HEK293 (cell line): Measurements from ENCODE around the gene TTC33.

ENCODE experiments used
- EGR2 ChIP-seq: fragments of 450-650 bp; formaldehyde crosslinking; IDR thresholded peaks from 2 replicates; pipeline ENCODE4 v1.5.1; 2016; ENCODE audit warnings: low read depth, missing biosample characterization, missing genetic modification characterization
- YY1 ChIP-seq: fragments of 450-650 bp; formaldehyde crosslinking; IDR thresholded peaks from 2 replicates; pipeline ENCODE4 v1.5.1; 2018; ENCODE audit warnings: missing biosample characterization, missing genetic modification characterization
- ZBTB1 ChIP-seq: fragments of 450-650 bp; formaldehyde crosslinking; IDR thresholded peaks from 2 replicates; pipeline ENCODE4 v1.5.1; 2016; ENCODE audit warnings: missing biosample characterization, missing genetic modification characterization
- ZFP41 ChIP-seq: fragments of 450-650 bp; formaldehyde crosslinking; IDR thresholded peaks from 2 replicates; pipeline ENCODE4 v1.5.1; 2016; ENCODE audit warnings: missing biosample characterization, missing genetic modification characterization, borderline replicate concordance
- ZIC2 ChIP-seq: fragments of 450-650 bp; formaldehyde crosslinking; IDR thresholded peaks from 2 replicates; pipeline ENCODE4 v1.5.1; 2016; ENCODE audit warnings: missing biosample characterization, missing genetic modification characterization
- ZNF146 ChIP-seq: fragments of 450-650 bp; formaldehyde crosslinking; IDR thresholded peaks from 2 replicates; pipeline ENCODE4 v1.5.1; 2016; ENCODE audit warnings: missing biosample characterization, missing genetic modification characterization
- ZNF2 ChIP-seq: fragments of 450-650 bp; formaldehyde crosslinking; IDR thresholded peaks from 2 replicates; pipeline ENCODE4 v1.5.1; 2016; ENCODE audit warnings: missing biosample characterization, missing genetic modification characterization
- ZNF302 ChIP-seq: fragments of 450-650 bp; formaldehyde crosslinking; IDR thresholded peaks from 2 replicates; pipeline ENCODE4 v1.5.1; 2016; ENCODE audit warnings: missing biosample characterization, missing genetic modification characterization, low read depth
- ZNF341 ChIP-seq: fragments of 450-650 bp; formaldehyde crosslinking; IDR thresholded peaks from 2 replicates; pipeline ENCODE4; 2016; ENCODE audit warnings: low read depth, missing biosample characterization, missing genetic modification characterization
- ZNF560 ChIP-seq: fragments of 450-650 bp; formaldehyde crosslinking; IDR thresholded peaks from 2 replicates; pipeline ENCODE4 v1.5.1; 2017; ENCODE audit warnings: missing biosample characterization, missing genetic modification characterization, borderline replicate concordance
- TF ChIP-seq, protein P1 (sequence below): fragments of 450-650 bp; formaldehyde crosslinking; IDR thresholded peaks from 2 replicates; pipeline ENCODE4 v1.5.1; 2016; ENCODE audit warnings: missing biosample characterization, missing genetic modification characterization
- TF ChIP-seq, protein P2 (sequence below): sonication (generic); formaldehyde crosslinking; IDR thresholded peaks from 2 replicates; pipeline ENCODE4 v1.8.1; 2022; ENCODE audit warnings: mild to moderate bottlenecking, moderate library complexity, missing genetic modification reagents
- TF ChIP-seq, protein P3 (sequence below): fragments of 450-650 bp; formaldehyde crosslinking; IDR thresholded peaks from 2 replicates; pipeline ENCODE4 v1.5.1; 2016; ENCODE audit warnings: missing biosample characterization, missing genetic modification characterization

Gene TTC33

DNA sequence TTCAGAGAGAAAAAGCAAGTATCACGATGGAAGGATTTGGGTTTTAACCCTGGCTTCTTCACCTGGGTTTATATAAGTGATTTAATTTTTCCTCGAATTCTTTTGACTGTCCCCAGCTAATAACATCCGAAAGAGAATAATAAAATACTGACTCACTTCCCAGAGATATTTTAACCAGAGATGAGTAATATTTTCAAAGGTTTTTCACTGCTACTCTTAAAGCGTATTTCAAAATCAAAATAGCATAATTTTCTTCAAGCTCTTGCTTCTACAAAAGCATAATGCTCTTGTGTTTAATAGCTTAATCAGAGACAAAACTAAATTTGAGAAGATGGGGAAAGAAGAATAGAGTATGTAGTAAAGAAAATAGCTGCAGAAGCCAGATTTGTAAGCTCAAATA lies 291.2 kb downstream of the TTC33 start (continued):
- TF ChIP-seq, protein P1, sequence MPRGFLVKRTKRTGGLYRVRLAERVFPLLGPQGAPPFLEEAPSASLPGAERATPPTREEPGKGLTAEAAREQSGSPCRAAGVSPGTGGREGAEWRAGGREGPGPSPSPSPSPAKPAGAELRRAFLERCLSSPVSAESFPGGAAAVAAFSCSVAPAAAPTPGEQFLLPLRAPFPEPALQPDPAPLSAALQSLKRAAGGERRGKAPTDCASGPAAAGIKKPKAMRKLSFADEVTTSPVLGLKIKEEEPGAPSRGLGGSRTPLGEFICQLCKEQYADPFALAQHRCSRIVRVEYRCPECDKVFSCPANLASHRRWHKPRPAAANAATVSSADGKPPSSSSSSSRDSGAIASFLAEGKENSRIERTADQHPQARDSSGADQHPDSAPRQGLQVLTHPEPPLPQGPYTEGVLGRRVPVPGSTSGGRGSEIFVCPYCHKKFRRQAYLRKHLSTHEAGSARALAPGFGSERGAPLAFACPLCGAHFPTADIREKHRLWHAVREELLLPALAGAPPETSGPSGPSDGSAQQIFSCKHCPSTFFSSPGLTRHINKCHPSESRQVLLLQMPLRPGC (tag by site-specific recombination), result no peak
- TF ChIP-seq ZNF302 (tag by site-specific recombination), result no peak
- no peak for TF ChIP-seq ZBTB1
- TF ChIP-seq ZNF2, result no peak
- TF ChIP-seq ZNF146, result no peak
- TF ChIP-seq ZNF560 (tag by site-specific recombination), result no peak
- TF ChIP-seq, protein P2, sequence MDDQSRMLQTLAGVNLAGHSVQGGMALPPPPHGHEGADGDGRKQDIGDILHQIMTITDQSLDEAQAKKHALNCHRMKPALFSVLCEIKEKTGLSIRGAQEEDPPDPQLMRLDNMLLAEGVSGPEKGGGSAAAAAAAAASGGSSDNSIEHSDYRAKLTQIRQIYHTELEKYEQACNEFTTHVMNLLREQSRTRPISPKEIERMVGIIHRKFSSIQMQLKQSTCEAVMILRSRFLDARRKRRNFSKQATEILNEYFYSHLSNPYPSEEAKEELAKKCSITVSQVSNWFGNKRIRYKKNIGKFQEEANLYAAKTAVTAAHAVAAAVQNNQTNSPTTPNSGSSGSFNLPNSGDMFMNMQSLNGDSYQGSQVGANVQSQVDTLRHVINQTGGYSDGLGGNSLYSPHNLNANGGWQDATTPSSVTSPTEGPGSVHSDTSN (CRISPR knock-in tag), result no peak
- TF ChIP-seq EGR2 (tag by site-specific recombination), result no peak
- no peak for TF ChIP-seq ZFP41 (tag by site-specific recombination)
- TF ChIP-seq YY1 (tag by site-specific recombination), result no peak
- TF ChIP-seq, protein P3, sequence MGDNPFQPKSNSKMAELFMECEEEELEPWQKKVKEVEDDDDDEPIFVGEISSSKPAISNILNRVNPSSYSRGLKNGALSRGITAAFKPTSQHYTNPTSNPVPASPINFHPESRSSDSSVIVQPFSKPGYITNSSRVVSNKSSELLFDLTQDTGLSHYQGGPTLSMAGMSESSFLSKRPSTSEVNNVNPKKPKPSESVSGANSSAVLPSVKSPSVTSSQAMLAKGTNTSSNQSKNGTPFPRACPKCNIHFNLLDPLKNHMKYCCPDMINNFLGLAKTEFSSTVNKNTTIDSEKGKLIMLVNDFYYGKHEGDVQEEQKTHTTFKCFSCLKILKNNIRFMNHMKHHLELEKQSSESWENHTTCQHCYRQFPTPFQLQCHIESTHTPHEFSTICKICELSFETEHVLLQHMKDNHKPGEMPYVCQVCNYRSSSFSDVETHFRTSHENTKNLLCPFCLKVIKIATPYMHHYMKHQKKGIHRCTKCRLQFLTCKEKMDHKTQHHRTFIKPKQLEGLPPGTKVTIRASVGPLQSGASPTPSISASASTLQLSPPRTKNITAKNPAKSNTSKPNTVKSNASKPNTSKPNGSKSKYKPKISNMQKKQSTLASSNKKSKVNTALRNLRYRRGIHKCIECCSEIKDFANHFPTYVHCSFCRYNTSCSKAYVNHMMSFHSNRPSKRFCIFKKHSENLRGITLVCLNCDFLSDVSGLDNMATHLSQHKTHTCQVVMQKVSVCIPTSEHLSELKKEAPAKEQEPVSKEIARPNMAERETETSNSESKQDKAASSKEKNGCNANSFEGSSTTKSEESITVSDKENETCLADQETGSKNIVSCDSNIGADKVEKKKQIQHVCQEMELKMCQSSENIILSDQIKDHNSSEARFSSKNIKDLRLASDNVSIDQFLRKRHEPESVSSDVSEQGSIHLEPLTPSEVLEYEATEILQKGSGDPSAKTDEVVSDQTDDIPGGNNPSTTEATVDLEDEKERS (tag by site-specific recombination), result no peak
- TF ChIP-seq ZIC2 (tag by site-specific recombination), result no peak
- TF ChIP-seq ZNF341 (tag by site-specific recombination), result no peak
- TF ChIP-seq, all 188 proteins: peak for 0
